Stimulated activated naive CD8-positive, alpha-beta T cell treated with anti-CD3 and anti-CD28 coated beads, Interleukin-15, amount 100 ng/mL, for 72 hours (primary cell): ENCODE measurements around the gene CCT4.
"Not testable (repeated sequence)": the region's sequence is repeated elsewhere in the genome, so short reads cannot be mapped to it uniquely, and the experiment has no call there.

Experiments
- ATAC-seq: fragments of 150-1000 bp; cut with Tn5 transposase; 2 replicates; pipeline ENCODE4 v1.10.0; 2021; ENCODE audit warnings: mild to moderate bottlenecking, moderate library complexity
- DNase-seq, 2 donors: peaks; one replicate each; pipeline ENCODE4 v3.0.0; 2021 to 2022
- H3K27ac Mint-ChIP-seq, 2 donors: one replicate each; pipeline ENCODE4 v1.8.0; 2022; ENCODE audit warnings: mild to moderate bottlenecking in 2 of 2, mixed read lengths in 2 of 2, moderate library complexity in 2 of 2
- H3K27me3 Mint-ChIP-seq: one replicate; pipeline ENCODE4 v1.8.0; 2022; ENCODE audit warnings: mixed read lengths
- H3K4me1 Mint-ChIP-seq: one replicate; pipeline ENCODE4 v1.8.0; 2022; ENCODE audit warnings: mild to moderate bottlenecking, mixed read lengths
- H3K4me3 Mint-ChIP-seq, 2 donors: one replicate each; pipeline ENCODE4 v1.8.0; 2022; ENCODE audit warnings: mild to moderate bottlenecking in 2 of 2, mixed read lengths in 2 of 2, moderate library complexity in 1 of 2
- H3K9me3 Mint-ChIP-seq, 2 donors: one replicate each; pipeline ENCODE4 v1.8.0; 2022; ENCODE audit warnings: mixed read lengths in 2 of 2

Gene CCT4, protein sequence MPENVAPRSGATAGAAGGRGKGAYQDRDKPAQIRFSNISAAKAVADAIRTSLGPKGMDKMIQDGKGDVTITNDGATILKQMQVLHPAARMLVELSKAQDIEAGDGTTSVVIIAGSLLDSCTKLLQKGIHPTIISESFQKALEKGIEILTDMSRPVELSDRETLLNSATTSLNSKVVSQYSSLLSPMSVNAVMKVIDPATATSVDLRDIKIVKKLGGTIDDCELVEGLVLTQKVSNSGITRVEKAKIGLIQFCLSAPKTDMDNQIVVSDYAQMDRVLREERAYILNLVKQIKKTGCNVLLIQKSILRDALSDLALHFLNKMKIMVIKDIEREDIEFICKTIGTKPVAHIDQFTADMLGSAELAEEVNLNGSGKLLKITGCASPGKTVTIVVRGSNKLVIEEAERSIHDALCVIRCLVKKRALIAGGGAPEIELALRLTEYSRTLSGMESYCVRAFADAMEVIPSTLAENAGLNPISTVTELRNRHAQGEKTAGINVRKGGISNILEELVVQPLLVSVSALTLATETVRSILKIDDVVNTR

DNA sequence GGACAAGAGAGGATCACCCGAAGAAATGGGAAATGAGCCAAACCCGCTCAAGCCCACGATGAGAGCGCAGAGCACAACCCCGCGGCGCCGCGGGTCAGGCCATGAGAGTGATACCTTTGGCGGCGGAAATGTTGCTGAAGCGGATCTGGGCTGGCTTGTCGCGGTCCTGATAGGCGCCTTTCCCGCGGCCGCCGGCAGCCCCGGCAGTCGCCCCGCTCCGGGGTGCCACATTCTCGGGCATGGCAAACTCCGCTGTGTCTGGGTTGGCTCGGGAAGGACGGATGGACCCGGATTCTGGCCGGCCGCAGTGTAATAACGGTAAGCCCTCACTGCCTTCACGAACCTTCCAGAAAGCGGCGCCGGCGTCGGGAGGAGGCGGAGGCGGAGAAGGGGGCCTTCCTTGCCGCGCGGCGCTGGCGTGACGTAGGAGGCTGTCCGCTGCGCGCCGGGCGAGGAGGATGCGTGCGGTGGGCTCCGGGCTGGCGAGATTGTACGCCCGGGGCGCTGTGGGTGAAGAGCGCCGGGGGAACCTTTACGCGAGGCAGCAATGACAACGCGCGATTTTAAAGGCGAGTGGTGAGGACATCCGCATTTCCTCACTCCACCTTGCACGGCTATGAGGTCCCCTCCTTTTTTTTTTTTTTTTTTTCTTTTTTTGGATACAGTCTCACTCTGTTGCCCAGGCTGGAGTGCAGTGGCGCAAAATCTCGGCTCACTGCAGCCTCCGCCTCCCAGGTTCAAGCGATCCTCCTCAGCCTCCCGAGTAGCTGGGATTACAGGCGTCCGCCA, at the start of gene CCT4:
TSS of gene CCT4 (minus strand) at position 390 of the 789 bp plus-strand sequence. CDS start at position 241, 149 bp downstream.
- H3K27me3 Mint-ChIP-seq, result no peaks in the 10 kb centered on the region
- peak; percentile 93 to 97 for DNase-seq
- H3K9me3 Mint-ChIP-seq, result no peaks in the 10 kb centered on the region
- H3K4me3 Mint-ChIP-seq, result peak within 1 kb of the TSS; percentile 82 to 98
- peak; percentile 90 for ATAC-seq
- H3K4me1 Mint-ChIP-seq, result peaks cover 30% of the 10 kb centered on the region
- peak within 1 kb of the TSS; percentile 99 to 100 for H3K27ac Mint-ChIP-seq

DNA sequence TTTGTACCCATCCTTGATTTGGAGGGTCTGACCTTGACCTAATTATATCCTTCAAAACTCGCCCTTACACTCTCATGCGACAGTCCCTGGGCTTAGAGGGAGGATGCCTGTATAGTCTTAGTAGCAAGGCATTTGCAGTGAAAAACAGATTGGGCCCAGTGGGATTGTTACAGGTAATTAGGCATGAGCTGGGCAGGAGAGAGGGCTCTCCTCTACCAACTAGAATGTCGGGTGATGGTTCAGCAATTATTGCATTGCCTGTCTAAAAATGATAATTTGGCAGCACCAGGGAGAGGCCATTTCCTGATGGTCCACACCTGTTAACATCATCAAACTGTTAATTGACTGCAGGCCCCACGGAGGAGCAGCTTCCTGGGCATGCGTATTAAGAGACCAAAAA, 49.4 kb upstream of the CCT4 start:
- peaks cover under 1% of the 10 kb centered on the region for H3K4me1 Mint-ChIP-seq
- no peaks in the 10 kb centered on the region for H3K9me3 Mint-ChIP-seq
- no peak overlapping the region for H3K27ac Mint-ChIP-seq
- H3K27me3 Mint-ChIP-seq, result no peaks in the 10 kb centered on the region
- DNase-seq (no peak), ATAC-seq (no peak)
- no peak overlapping the region for H3K4me3 Mint-ChIP-seq

DNA sequence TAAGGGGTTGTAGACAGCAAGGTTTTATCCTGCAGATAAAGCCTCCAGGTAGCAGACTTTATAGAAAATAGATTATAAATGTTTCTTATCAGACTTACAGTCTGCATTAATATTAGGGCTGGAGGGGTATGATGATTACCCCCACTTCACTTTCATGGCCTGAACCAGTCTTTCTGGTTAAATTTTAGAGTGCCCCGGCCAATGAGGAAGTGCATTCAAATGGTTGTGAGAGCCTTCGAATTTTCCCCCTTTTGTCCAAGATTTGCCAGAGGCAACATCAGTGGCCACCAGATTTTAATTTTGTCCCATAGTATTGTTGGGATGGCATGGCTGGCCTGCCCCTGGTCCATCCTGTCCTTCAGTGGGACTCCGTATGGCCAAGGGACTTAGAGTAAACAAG, 48.6 kb upstream of the CCT4 start:
- DNase-seq, result no peak
- no peak for ATAC-seq
- H3K4me3 Mint-ChIP-seq, result no peak overlapping the region
- no peaks in the 10 kb centered on the region for H3K4me1 Mint-ChIP-seq
- no peaks in the 10 kb centered on the region for H3K27me3 Mint-ChIP-seq
- no peak overlapping the region for H3K27ac Mint-ChIP-seq
- no peaks in the 10 kb centered on the region for H3K9me3 Mint-ChIP-seq

DNA sequence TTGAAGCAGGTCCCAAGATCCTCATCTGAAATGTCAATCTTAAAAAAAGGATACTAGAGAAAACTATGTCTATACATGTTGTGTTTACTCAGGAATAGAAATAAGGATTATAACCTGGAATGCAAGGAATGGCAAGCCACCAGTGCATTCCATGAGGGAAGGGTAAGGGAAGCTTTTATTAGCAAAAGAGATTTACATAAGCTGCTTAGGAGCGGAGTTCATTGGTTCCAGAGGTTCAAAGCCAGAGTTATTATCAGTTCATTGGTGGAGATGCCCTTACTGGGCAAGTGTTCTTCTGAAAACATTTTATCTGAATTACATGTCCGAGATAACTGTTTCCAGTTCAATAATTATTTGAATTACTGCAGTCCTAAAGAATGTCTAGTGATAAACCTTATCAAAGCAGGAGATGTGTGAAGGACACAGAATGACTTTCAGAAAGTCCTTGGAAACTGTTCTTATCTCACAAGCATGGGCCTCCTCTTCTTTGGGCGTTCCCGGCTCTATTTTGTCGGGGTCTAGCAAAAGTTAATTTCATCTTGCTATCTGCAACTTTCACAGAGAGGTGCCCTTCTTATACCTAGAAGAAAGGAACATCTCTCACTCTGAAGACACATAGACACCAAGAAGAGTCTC, 40.5 kb upstream of the CCT4 start:
- Mint-ChIP-seq H3K27ac (no peak overlapping the region), H3K27me3 (no peaks in the 10 kb centered on the region)
- DNase-seq, result no peak

DNA sequence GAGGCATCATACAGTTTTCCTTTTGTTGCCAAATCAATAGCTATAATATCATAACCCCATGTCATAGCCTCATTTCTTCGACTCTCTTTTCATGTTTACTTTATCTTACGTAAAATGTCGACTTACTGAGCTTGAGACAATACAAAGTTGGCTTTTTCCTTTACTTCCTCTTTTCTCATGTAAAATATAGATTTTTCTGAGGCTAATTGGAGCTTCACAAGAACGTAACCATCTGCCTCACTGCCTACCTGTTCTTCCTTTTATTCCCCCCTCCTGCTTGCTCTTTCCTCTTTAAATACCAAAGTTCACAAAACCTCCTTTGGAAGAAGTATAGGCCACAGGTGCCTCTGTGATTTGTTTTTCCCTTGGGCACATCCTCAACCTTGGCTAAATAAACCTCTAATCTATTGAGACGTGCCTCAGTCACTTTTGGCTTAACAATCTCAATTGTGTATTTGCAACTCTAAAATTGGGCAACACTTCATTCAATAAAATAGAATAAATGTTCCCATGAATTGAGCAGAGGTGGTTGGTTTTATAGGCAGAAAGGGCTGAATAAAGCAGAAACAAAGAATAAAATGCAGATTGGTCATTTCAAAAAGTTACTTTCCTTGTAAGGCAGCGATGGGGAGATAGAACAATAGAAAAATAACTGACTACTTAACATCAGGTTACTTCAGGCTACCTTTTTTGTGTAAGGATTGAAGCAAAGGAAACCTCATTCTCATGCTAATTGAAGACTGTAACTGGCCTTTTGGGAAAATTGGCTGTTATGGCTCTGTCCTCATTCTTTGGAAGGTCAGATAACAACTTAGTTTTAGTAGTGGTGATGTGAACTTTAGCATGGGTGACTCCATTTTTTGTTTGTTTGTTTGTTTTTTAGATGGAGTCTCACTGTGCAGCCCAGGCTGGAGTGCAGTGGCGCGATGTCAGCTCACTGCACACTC, 38.3 kb upstream of the CCT4 start:
- Mint-ChIP-seq H3K9me3 (no peaks in the 10 kb centered on the region), H3K27ac (no peak overlapping the region), H3K4me3 (no peak overlapping the region), H3K27me3 (no peaks in the 10 kb centered on the region), H3K4me1 (no peaks in the 10 kb centered on the region)
- ATAC-seq (no peak), DNase-seq (no peak)

More for the DNA sequence above, 40.5 kb upstream of the CCT4 start:
- H3K4me3 Mint-ChIP-seq, result no peak overlapping the region
- H3K9me3 Mint-ChIP-seq, result no peaks in the 10 kb centered on the region
- H3K4me1 Mint-ChIP-seq, result no peaks in the 10 kb centered on the region
- no peak for ATAC-seq

DNA sequence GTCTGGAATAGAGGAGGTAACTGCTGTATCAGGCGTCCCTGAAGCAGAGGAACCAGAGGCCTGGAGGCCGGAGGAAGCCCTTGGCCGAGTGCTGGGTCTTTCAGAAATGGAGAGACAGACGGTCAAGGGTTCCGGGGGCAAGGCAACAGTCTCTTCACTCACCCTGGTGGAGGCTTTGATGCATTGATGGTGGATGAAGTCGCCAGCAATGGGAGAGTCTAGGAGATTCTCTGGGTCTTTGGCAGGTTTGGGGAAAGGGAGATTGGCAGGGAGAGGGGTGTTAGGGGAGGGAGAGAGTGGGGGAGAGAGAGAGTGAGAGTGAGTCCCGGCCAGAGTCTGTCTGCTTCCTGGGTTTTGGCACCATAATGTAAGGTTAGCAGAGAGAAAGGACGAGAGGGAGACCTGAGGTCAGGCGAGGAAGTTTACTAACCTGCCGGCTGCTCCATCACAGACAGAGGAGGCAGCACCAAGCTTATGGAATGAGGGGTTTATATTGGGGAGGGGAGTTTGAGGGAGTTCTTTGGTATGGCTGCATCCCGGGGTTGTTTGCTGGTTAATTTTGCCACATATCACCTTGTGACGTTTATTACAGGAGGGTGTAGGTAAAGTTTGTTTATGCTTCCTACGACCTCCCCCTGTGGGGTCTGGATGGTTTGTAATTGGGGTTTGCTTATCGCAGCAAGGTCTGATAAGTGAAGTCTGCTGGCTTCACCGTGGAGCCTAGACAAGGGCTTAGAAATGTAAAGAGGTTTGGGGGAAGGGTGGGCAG, 36.6 kb upstream of the CCT4 start:
- Mint-ChIP-seq H3K27ac (peak overlapping the region in 1 of 2 donors; percentile 66), H3K9me3 (no peaks in the 10 kb centered on the region)

DNA sequence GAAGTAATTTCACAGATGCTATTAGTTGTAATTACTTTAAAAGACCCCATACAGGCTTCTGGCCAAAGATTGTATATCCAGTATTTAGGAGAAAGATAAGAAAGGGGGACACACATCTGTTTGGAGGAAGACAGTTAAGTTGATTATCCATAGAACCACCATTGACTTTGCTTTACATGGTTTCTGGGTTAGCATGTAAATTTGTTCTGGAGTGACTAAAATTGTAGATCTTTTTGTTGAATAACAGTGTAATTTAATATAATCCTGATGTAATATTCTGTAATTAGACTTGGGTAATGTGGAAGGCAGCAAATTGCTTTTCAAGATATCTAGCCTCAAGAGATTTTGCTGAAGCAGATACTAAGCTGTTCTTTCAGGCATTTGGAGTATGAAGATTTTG, 34.3 kb upstream of the CCT4 start:
- DNase-seq (no peak), ATAC-seq (no peak)
- Mint-ChIP-seq H3K9me3 (no peaks in the 10 kb centered on the region), H3K27ac (no peak overlapping the region), H3K4me1 (no peaks in the 10 kb centered on the region), H3K4me3 (no peak overlapping the region), H3K27me3 (no peaks in the 10 kb centered on the region)

More for the DNA sequence above, 36.6 kb upstream of the CCT4 start:
- Mint-ChIP-seq H3K27me3 (no peaks in the 10 kb centered on the region), H3K4me1 (no peaks in the 10 kb centered on the region), H3K4me3 (no peak overlapping the region)
- no peak for DNase-seq
- ATAC-seq, result no peak

DNA sequence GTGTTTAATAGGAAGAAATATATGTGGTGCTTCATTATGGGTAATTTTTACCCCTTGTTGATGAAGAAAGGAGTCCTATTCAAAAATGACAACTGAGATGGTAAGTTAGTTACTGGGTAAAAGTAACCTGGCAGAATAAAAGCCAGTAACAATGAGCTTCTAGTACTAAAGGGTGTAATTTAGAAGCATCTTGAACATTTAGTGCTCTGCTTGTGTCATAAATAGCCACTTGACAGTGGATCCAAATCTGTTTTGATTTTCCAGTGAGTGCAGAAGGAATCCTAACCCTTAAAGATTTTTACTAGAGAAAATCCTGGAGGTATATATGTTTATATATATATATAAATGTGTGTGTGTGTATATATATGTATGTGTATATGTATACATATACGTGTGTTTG, 32.1 kb upstream of the CCT4 start:
- Mint-ChIP-seq H3K4me3 (no peak overlapping the region), H3K27ac (no peak overlapping the region), H3K9me3 (no peaks in the 10 kb centered on the region), H3K27me3 (no peaks in the 10 kb centered on the region), H3K4me1 (no peaks in the 10 kb centered on the region)
- ATAC-seq (no peak), DNase-seq (no peak)

DNA sequence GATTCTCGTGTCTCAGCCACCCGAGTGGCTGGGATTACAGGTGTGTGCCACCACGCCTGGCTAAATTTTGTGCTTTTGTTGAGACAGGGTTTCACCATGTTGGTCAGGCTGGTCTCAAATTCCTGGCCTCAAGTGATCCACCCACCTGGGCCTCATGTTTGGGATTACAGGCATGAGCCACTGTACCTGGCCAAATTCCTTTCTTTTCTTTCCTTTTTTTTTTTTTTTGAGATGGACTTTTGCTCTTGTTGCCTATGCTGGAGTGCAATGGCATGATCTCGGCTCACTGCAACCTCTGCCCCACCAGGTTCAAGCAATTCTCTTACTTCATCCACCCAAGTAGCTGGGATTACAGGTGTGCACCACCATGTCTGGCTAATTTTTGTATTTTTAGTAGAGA, 26.3 kb upstream of the CCT4 start:
- DNase-seq, H3K4me1 Mint-ChIP-seq, H3K27me3 Mint-ChIP-seq, H3K4me3 Mint-ChIP-seq, ATAC-seq, H3K9me3 Mint-ChIP-seq: not testable (repeated sequence)
- H3K27ac Mint-ChIP-seq, result peak overlapping the region in 1 of 2 donors; percentile 68

DNA sequence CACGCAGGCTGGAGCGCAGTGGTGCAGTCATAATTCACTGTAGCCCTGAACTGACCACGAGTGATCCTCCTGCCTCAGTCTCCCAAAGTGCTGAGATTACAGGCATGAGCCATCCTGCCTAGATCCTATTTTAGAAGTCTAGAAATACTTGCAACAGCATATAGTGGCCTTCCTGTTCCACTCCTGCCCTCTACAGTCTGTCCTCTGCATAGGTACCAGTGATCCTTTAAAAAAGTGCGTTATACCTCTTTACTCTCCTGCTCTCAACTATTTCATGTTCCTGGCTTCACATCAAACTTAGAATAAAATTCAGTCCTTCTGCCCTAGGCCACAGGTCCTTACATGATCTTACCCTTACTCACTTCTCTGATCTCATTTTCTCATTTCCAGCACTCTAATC, 23.1 kb upstream of the CCT4 start:
- no peak for ATAC-seq
- Mint-ChIP-seq H3K27ac (no peak overlapping the region), H3K9me3 (no peaks in the 10 kb centered on the region), H3K4me3 (no peak overlapping the region), H3K27me3 (no peaks in the 10 kb centered on the region), H3K4me1 (peaks cover 25% of the 10 kb centered on the region)
- no peak for DNase-seq

DNA sequence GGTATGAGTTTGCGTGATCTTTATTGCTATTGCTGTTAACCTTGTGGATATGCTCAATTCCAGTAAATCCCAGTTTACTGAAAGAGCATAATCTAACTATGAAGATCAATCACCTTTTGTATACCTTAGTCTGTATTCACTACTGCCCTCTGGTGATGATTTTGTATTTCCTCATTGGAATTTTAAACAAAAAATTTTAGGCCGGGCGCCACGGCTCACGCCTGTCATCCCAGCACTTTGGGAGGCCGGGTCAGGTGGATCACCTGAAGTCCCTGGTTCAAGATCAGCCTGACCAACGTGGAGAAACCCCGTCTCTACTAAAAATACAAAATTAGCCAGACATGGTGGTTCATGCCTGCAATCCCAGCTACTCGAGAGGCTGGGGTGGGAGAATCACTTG, 22.1 kb upstream of the CCT4 start:
- no peaks in the 10 kb centered on the region for H3K9me3 Mint-ChIP-seq
- no peak for DNase-seq
- peaks cover 28% of the 10 kb centered on the region for H3K4me1 Mint-ChIP-seq
- no peaks in the 10 kb centered on the region for H3K27me3 Mint-ChIP-seq
- no peak overlapping the region for H3K4me3 Mint-ChIP-seq
- H3K27ac Mint-ChIP-seq, result no peak overlapping the region
- ATAC-seq, result no peak

DNA sequence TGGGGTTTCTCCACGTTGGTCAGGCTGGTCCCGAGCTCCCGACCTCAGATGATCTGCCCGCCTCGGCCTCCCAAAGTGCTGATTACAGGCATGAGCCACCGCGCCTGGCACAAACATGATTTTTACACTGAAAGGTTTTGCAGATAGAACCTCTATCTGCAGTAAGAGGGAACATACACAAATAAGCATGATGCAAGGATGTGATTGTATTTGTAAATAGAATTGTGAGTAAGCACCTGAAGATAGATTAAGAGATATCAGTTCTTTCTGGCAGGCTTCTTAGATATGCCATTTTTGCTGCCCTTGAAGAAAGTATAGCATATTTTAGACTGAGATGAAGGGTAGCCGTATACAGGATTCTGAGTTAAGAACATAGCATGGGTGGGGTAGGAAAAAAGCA, 20.7 kb upstream of the CCT4 start:
- Mint-ChIP-seq H3K27me3 (no peaks in the 10 kb centered on the region), H3K9me3 (no peaks in the 10 kb centered on the region), H3K4me3 (no peak overlapping the region), H3K4me1 (peaks cover 28% of the 10 kb centered on the region), H3K27ac (no peak overlapping the region)
- ATAC-seq, result no peak
- no peak for DNase-seq

DNA sequence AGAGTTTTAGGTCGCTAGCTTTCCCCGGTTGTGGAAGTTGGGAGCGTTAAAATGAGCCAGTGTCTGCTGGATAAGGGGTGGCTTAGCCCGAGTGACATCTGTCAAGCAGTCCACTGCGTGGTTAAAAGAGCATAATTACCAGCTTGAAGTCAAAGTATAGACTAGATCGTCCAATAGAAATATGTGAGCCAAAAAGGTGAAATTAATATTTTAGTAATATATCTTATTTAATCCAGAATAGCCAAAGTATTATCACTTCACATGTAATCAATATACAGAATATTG, 17.7 kb upstream of the CCT4 start:
- Mint-ChIP-seq H3K4me3 (peak overlapping the region; percentile 97 to 100), H3K27me3 (no peaks in the 10 kb centered on the region), H3K4me1 (peaks cover 28% of the 10 kb centered on the region), H3K9me3 (no peaks in the 10 kb centered on the region), H3K27ac (peak overlapping the region; percentile 96 to 99)
- peak; percentile 29 for ATAC-seq
- no peak for DNase-seq

DNA sequence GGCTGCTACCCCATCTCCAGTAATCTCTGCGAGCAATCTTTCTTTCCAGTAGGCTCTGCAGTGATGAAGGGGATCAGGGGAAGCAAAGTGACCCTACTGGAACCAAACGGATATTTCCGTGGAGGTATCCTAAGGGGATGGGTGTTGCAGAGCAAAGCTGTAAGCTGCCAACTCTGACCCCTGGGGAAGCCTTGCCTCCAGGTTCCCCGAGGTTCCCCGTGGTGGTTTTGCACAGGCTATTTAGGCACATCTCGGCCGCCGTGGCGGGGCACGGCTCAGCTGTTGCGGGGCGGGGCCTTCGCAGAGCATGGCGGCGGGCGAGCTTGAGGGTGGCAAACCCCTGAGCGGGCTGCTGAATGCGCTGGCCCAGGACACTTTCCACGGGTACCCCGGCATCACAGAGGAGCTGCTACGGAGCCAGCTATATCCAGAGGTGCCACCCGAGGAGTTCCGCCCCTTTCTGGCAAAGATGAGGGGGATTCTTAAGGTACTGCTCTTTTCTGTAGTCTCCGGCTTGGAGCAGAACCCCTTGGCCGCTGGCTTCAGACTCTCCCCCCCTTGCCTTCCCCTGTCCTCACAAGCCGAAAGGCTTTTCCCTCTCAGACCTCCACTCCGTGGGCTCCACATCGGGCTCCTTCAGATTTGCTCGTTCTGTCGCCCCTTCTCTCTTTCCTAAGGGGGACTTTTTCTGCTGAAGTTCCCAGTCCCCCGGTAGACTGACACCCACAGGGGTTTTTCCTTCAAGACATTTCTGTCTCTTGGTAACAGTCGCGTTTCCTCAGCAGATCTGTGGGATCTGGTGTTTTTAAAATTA, 17.1 kb upstream of the CCT4 start, which contains the start of gene COMMD1:
TSS of gene COMMD1 (plus strand) at position 303 of the 814 bp plus-strand sequence. CDS start at position 308, 5 bp downstream.
- H3K9me3 Mint-ChIP-seq, result no peaks in the 10 kb centered on the region
- DNase-seq, result peak; percentile 80 to 86
- peak within 1 kb of the TSS; percentile 97 to 100 for H3K4me3 Mint-ChIP-seq

More for the DNA sequence above, 17.1 kb upstream of the CCT4 start, which contains the start of gene COMMD1:
- Mint-ChIP-seq H3K27ac (peak within 1 kb of the TSS; percentile 96 to 99), H3K27me3 (no peaks in the 10 kb centered on the region), H3K4me1 (peaks cover 28% of the 10 kb centered on the region)
- peak; percentile 100 for ATAC-seq
